ENCODE results near the gene BNC2.

BNC2 gene

DNA sequence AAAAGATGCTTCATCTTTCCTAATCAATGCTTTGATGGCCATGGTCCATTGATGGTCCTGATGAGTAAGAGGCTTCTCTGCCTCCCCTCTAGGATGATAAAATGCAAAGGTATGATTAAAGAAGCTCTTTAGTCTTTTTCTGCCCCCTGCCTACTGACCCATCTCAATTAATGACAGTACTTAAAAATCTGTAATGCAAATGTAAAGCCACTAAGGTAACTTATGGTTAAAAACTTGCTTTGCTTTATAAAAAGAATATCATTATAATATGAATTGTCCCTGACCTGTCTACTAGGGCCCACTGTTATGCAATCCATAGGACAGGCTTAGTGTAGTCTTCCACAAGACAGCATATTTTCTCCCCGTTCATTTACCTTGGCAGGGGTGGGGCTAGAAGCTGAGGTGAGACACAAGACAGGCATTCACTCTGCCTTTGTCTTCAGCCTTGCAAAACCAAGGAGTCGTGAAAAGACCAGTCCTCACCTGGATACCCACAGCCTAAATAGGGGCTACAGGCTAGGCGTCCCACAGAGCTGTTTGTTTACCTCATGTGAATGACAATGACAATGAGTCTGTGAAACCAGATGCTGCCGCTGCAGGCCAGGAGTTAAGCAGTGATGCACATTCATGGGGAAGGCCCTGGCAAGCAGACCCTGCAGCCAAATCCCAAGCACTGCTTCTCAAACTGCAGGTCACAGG lies 60.4 kb downstream of the BNC2 start:
- H3K4me3 ChIP-seq (ENCODE audit: low read length): no peak overlapping the region
- peaks cover 9% of the 10 kb centered on the region for H3K4me1 ChIP-seq (ENCODE audit: control insufficient read depth, insufficient read depth, low read length)
- H3K36me3 ChIP-seq (ENCODE audit: insufficient read depth, low read length): peaks cover 3% of the 10 kb centered on the region
- H3K9ac ChIP-seq (ENCODE audit: low read depth, low read length): no peak overlapping the region
- H3K4me2 ChIP-seq (ENCODE audit: low read length): no peak overlapping the region
- H3K9me3 ChIP-seq (replicated peaks; ENCODE audit: low read length): no peaks in the 10 kb centered on the region
- no peaks in the 10 kb centered on the region for H3K27me3 ChIP-seq (ENCODE audit: control insufficient read depth, insufficient read depth, low read length)

DNA sequence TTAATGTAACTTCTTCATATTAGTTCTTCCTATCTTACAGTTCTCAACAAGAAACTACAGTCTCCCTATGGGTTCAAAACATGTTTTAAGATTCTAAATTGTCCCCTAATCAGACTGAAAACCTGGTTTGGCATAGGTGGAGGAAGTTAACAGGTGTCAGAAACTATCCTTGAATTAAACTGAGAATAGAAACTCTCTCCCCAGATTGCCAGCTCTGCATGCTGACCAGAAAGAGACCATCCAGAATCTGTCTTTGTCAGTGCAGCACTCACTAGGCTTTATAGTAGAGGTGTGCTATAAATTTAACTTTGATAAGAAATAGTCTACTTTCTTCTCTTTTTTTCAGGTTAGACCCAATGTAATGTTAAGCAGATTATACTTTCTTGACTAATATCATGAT lies 63.8 kb downstream of the BNC2 start:
- H3K9ac ChIP-seq (ENCODE audit: low read depth, low read length): no peak overlapping the region
- no peaks in the 10 kb centered on the region for H3K4me1 ChIP-seq (ENCODE audit: control insufficient read depth, insufficient read depth, low read length)
- H3K36me3 ChIP-seq (ENCODE audit: insufficient read depth, low read length): peaks cover 3% of the 10 kb centered on the region
- no peaks in the 10 kb centered on the region for H3K27me3 ChIP-seq (ENCODE audit: control insufficient read depth, insufficient read depth, low read length)
- no peak overlapping the region for H3K4me3 ChIP-seq (ENCODE audit: low read length)
- no peaks in the 10 kb centered on the region for H3K9me3 ChIP-seq (replicated peaks; ENCODE audit: low read length)
- no peak overlapping the region for H3K4me2 ChIP-seq (ENCODE audit: low read length)

DNA sequence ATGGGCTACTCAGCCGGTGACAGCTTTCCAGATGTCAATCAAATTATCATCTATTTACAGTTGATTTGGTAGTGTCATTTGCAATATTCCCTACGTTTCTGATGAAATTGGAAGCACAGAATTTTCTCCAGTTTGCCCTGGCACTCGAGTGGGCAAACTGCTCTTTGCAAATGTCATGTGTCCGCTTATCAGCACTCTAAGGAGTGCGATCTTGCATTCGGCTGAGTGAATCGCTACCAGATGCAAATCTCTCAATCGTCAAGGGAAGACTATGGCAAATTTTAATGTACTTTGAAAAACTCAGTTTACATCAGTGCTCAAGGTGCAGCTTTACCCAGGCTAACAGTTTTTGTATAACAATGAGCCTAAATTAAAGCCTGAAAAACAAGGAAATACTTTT lies 66.8 kb downstream of the BNC2 start:
- Histone ChIP-seq H3K27me3 (ENCODE audit: control insufficient read depth, insufficient read depth, low read length) (no peaks in the 10 kb centered on the region), H3K4me3 (ENCODE audit: low read length) (no peak overlapping the region), H3K9ac (ENCODE audit: low read depth, low read length) (no peak overlapping the region), H3K9me3 (replicated peaks; ENCODE audit: low read length) (no peaks in the 10 kb centered on the region), H3K4me1 (ENCODE audit: control insufficient read depth, insufficient read depth, low read length) (no peaks in the 10 kb centered on the region), H3K4me2 (ENCODE audit: low read length) (no peak overlapping the region), H3K36me3 (ENCODE audit: insufficient read depth, low read length) (no peaks in the 10 kb centered on the region)

DNA sequence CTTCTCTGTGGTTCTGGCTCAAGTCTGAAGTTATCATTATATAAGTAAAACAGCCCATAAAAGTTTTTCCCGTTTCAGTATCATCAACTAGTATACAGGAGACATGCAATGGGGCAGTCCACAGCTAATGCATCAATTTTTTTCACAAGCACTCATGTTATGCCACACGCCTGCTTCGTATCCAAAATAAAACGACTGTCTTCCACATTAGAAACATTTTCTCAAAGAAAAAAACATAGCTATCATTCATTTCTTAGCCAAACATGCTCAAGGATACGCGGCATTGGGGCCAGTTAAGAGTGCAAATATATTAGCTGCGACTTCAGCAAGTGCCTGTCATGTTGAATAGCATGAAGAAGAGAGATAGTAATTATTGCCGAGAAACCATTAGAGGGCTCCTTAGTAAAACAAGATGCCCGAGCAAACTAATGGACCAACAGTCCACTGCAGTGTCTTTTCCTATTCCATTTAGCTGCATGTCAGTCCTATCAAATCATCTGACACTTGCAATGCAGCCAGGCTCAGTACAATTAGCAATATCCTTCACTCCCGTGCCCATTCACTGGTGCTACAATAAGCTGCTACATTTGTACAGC lies 68.5 kb downstream of the BNC2 start:
- Histone ChIP-seq H3K9me3 (replicated peaks; ENCODE audit: low read length) (no peaks in the 10 kb centered on the region), H3K9ac (ENCODE audit: low read depth, low read length) (no peak overlapping the region), H3K27me3 (ENCODE audit: control insufficient read depth, insufficient read depth, low read length) (no peaks in the 10 kb centered on the region), H3K36me3 (ENCODE audit: insufficient read depth, low read length) (no peaks in the 10 kb centered on the region), H3K4me2 (ENCODE audit: low read length) (no peak overlapping the region), H3K4me1 (ENCODE audit: control insufficient read depth, insufficient read depth, low read length) (no peaks in the 10 kb centered on the region), H3K4me3 (ENCODE audit: low read length) (no peak overlapping the region)

DNA sequence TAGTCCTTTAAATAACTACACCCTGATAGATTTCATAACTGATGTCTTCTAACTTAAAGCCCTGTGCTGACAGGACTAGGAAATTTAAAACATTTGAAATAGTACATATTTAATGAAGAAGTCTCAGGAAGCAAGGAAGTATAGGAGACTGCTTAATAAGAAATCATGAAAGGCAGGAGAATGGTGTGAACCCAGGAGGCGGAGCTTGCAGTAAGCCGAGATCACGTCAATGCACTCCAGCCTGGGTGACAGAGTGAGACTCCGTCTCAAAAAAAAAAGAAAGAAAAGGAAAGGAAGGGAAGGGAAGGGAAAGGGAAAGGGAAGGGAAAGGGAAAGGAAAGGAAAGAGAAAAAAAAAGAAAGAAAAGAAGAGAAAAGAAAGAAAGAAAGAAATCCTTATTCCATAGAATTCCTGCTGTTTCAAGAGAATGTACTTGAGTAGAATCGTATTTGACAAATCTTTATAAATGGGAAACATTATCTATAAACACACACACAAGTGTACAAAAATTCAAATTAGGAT lies 74.1 kb downstream of the BNC2 start:
- Histone ChIP-seq H3K36me3 (ENCODE audit: insufficient read depth, low read length) (no peaks in the 10 kb centered on the region), H3K27me3 (ENCODE audit: control insufficient read depth, insufficient read depth, low read length) (no peaks in the 10 kb centered on the region), H3K9me3 (replicated peaks; ENCODE audit: low read length) (no peaks in the 10 kb centered on the region), H3K9ac (ENCODE audit: low read depth, low read length) (no peak overlapping the region), H3K4me3 (ENCODE audit: low read length) (no peak overlapping the region), H3K4me2 (ENCODE audit: low read length) (no peak overlapping the region), H3K4me1 (ENCODE audit: control insufficient read depth, insufficient read depth, low read length) (peaks cover 20% of the 10 kb centered on the region)

DNA sequence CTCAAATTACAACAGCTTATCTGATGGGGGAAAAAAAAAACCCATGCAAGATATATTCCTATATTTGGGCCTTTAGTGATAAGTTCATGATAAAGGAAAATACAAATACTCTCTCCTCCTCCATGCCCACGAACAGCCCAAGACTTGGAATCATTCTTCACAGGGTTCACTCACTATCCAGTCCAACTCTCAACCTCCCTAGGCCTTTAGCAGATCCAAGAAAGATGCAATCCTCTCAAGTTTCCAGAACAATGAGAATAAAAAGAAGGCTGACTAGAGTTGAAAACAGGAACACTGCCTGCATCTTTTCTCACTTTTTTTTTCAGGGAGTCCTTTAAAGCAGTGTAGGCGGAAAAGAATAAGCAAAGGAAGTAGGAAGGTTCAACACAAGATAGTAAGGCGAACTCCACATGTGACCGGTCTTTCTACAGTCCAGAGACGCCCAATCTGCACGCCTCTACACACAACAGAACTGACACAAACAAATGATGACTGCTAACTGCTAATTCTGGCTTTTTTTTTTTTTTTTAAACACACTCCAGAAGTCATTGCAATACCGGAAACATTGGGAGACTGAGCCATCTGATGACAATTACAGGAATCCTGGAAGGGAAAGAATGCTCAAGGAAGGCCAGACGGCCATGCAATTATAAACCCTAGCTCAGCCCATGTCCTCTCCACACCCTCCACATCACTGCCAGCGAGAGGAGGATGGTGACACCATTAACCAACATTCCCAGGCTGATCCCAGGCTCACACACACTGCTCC lies 75.4 kb downstream of the BNC2 start:
- Histone ChIP-seq H3K4me3 (ENCODE audit: low read length) (peak overlapping the region; percentile 5), H3K4me1 (ENCODE audit: control insufficient read depth, insufficient read depth, low read length) (peaks cover 20% of the 10 kb centered on the region), H3K4me2 (ENCODE audit: low read length) (peak overlapping the region; percentile 50), H3K36me3 (ENCODE audit: insufficient read depth, low read length) (no peaks in the 10 kb centered on the region), H3K9ac (ENCODE audit: low read depth, low read length) (peak overlapping the region; percentile 11), H3K9me3 (replicated peaks; ENCODE audit: low read length) (no peaks in the 10 kb centered on the region), H3K27me3 (ENCODE audit: control insufficient read depth, insufficient read depth, low read length) (no peaks in the 10 kb centered on the region)

DNA sequence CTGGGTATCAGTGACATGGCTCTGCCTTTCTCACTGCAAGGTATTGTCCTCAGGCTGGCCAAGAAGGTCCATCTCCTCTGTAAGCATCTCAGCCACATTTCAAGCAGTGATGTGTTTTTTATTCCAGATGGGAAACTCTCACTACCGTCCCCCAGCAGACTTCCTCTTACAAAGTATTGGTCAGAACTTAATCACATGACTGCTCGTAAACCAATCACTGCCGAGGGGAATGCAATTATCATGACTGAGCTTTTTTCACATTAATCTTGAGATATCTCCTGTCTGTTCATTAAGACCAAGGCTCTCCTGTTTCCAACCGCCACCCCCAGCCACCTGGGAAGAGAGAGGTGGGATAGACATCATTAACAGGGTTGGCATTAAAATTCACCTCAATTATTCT lies 76.4 kb downstream of the BNC2 start:
- Histone ChIP-seq H3K27me3 (ENCODE audit: control insufficient read depth, insufficient read depth, low read length) (no peaks in the 10 kb centered on the region), H3K4me3 (ENCODE audit: low read length) (no peak overlapping the region), H3K36me3 (ENCODE audit: insufficient read depth, low read length) (no peaks in the 10 kb centered on the region), H3K4me1 (ENCODE audit: control insufficient read depth, insufficient read depth, low read length) (peaks cover 20% of the 10 kb centered on the region), H3K9ac (ENCODE audit: low read depth, low read length) (no peak overlapping the region), H3K9me3 (replicated peaks; ENCODE audit: low read length) (no peaks in the 10 kb centered on the region), H3K4me2 (ENCODE audit: low read length) (no peak overlapping the region)

DNA sequence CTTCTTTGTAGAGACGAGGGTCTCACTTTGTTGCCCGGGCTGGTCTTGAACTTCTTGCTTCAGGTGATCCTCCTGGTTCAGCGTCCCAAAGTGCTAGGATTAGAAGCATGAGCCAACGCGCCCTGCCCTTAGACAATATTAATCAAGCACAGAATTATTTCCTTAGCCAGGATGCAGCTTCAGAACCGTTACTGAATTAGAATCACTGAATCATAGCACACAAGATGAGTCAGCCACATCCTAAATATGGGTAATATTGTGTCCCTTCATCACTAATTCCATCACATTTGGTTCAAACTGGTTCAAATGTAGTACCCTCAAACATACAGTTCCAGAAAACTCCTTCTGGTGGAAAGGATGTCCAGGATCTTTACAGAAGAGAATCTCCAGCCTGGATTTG lies 82.7 kb downstream of the BNC2 start:
- H3K9ac ChIP-seq (ENCODE audit: low read depth, low read length): no peak overlapping the region
- no peaks in the 10 kb centered on the region for H3K27me3 ChIP-seq (ENCODE audit: control insufficient read depth, insufficient read depth, low read length)
- peaks cover 7% of the 10 kb centered on the region for H3K36me3 ChIP-seq (ENCODE audit: insufficient read depth, low read length)
- H3K4me1 ChIP-seq (ENCODE audit: control insufficient read depth, insufficient read depth, low read length): peaks cover 9% of the 10 kb centered on the region
- no peak overlapping the region for H3K4me3 ChIP-seq (ENCODE audit: low read length)
- H3K4me2 ChIP-seq (ENCODE audit: low read length): no peak overlapping the region
- no peaks in the 10 kb centered on the region for H3K9me3 ChIP-seq (replicated peaks; ENCODE audit: low read length)

DNA sequence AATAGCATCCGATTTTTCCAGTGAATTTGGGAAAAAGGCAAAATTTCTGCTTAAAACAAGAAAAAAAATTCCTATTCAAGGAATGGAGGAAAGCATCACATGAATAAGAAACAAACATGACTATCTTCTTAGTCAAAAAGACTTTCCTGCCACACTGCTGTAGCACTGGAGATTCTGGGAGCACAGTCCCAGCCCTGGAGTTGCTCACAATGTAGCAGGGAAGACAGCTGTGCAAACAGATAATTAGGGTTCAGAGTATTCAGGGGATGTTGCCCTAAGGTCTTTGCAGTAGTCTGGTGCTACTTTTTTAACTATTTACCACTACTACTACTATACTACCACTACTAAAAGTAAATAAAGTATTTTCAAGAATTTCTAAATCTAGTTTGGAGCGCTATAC lies 86.5 kb downstream of the BNC2 start:
- H3K4me2 ChIP-seq (ENCODE audit: low read length): no peak overlapping the region
- no peaks in the 10 kb centered on the region for H3K9me3 ChIP-seq (replicated peaks; ENCODE audit: low read length)
- H3K9ac ChIP-seq (ENCODE audit: low read depth, low read length): no peak overlapping the region
- H3K4me3 ChIP-seq (ENCODE audit: low read length): no peak overlapping the region
- peaks cover 9% of the 10 kb centered on the region for H3K4me1 ChIP-seq (ENCODE audit: control insufficient read depth, insufficient read depth, low read length)
- no peaks in the 10 kb centered on the region for H3K27me3 ChIP-seq (ENCODE audit: control insufficient read depth, insufficient read depth, low read length)
- peaks cover 7% of the 10 kb centered on the region for H3K36me3 ChIP-seq (ENCODE audit: insufficient read depth, low read length)

DNA sequence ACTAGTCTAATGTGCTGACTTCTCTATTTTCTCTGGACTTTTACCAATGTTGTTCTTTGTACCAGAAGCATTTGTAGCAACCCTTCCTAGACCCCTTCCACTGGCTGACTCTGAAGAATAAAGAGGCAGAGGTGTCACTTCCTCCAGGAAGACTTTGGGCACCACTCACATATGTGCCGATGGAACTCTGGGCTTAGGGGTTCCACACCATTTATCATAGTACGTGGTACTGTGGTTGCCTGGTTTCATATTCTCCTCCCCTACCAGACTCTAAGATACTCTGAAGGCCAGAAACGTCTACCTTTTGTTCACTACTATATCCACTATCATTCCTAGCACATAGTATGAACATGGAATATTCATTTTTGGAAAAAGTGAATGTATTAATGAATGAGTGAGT lies 88.0 kb downstream of the BNC2 start:
- Histone ChIP-seq H3K36me3 (ENCODE audit: insufficient read depth, low read length) (peaks cover 6% of the 10 kb centered on the region), H3K4me3 (ENCODE audit: low read length) (no peak overlapping the region), H3K4me1 (ENCODE audit: control insufficient read depth, insufficient read depth, low read length) (peaks cover 6% of the 10 kb centered on the region), H3K9me3 (replicated peaks; ENCODE audit: low read length) (no peaks in the 10 kb centered on the region), H3K27me3 (ENCODE audit: control insufficient read depth, insufficient read depth, low read length) (no peaks in the 10 kb centered on the region), H3K9ac (ENCODE audit: low read depth, low read length) (no peak overlapping the region), H3K4me2 (ENCODE audit: low read length) (no peak overlapping the region)

DNA sequence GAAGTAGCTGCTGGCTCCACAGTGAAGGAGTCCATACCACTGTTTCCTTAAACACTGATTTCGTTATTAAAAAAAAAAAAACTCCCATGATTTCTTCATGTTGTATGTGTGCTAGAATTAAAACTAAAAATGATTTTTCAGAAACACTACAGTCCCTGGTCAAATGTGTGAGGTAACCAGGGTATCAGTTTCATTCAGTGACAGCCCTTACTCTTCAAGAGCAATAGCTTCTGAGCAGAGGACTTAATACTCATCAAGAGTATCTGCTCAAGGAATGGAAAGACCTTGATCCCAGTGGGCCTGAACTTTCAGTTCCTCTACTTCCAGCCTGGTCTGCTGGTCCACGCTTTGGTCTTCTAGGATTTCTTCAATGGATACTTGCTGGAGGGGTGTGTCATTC lies 95.1 kb downstream of the BNC2 start:
- Histone ChIP-seq H3K4me2 (ENCODE audit: low read length) (no peak overlapping the region), H3K4me3 (ENCODE audit: low read length) (no peak overlapping the region), H3K9me3 (replicated peaks; ENCODE audit: low read length) (no peaks in the 10 kb centered on the region), H3K36me3 (ENCODE audit: insufficient read depth, low read length) (peaks cover 6% of the 10 kb centered on the region), H3K4me1 (ENCODE audit: control insufficient read depth, insufficient read depth, low read length) (peaks cover 3% of the 10 kb centered on the region), H3K27me3 (ENCODE audit: control insufficient read depth, insufficient read depth, low read length) (no peaks in the 10 kb centered on the region), H3K9ac (ENCODE audit: low read depth, low read length) (no peak overlapping the region)
